ENCODE data around the gene GALNT9. TPM values are rescaled to one million over a fixed set of nuclear protein-coding genes. Genes with fewer than 3 reads are reported as not detected.

The GALNT9 gene
- total RNA-seq, 6 experiments from 2014 or later: not detected

- no peak for DNase-seq
- H3K36me3 Mint-ChIP-seq (ENCODE audit: low read depth): peaks cover 4% of the 10 kb centered on the region; the same call in 1 of the 2 replicates
- H3K27me3 Mint-ChIP-seq (ENCODE audit: insufficient read depth): peaks cover 2% of the 10 kb centered on the region; the same call in 1 of the 2 replicates
- H3K4me1 Mint-ChIP-seq (ENCODE audit: low read depth): peaks cover 6% of the 10 kb centered on the region
- H3K9me3 Mint-ChIP-seq: peaks cover 10% of the 10 kb centered on the region
- TF ChIP-seq CTCF (IDR thresholded peaks at IDR 0.05): no peak
- H3K27ac Mint-ChIP-seq: no peak overlapping the region
- no peak overlapping the region for H3K4me3 Mint-ChIP-seq
Observed at GRCh38 chr12:132357623-132358186, 28.3 kb upstream of the GALNT9 start.

GRCh38 chr12:132356691-132357622 lies 27.6 kb upstream of the GALNT9 start:
- H3K9me3 Mint-ChIP-seq: peaks cover 17% of the 10 kb centered on the region
- no peak overlapping the region for H3K27ac Mint-ChIP-seq
- H3K4me3 Mint-ChIP-seq: peak overlapping the region; percentile 42
- peaks cover 4% of the 10 kb centered on the region; the same call in 1 of the 2 replicates for H3K36me3 Mint-ChIP-seq (ENCODE audit: low read depth)
- DNase-seq: peak; percentile 33
- peaks cover 6% of the 10 kb centered on the region for H3K4me1 Mint-ChIP-seq (ENCODE audit: low read depth)
- H3K27me3 Mint-ChIP-seq (ENCODE audit: insufficient read depth): peaks cover 2% of the 10 kb centered on the region; the same call in 1 of the 2 replicates
- TF ChIP-seq CTCF (IDR thresholded peaks at IDR 0.05): no peak

- H3K27ac Mint-ChIP-seq: no peak overlapping the region
- peaks cover 17% of the 10 kb centered on the region for H3K9me3 Mint-ChIP-seq
- H3K36me3 Mint-ChIP-seq (ENCODE audit: low read depth): peaks cover 4% of the 10 kb centered on the region; the same call in 1 of the 2 replicates
- peaks cover 6% of the 10 kb centered on the region for H3K4me1 Mint-ChIP-seq (ENCODE audit: low read depth)
- DNase-seq: no peak
- H3K27me3 Mint-ChIP-seq (ENCODE audit: insufficient read depth): peaks cover 2% of the 10 kb centered on the region; the same call in 1 of the 2 replicates
- H3K4me3 Mint-ChIP-seq: no peak overlapping the region
- TF ChIP-seq CTCF (IDR thresholded peaks at IDR 0.05): no peak
Observed at GRCh38 chr12:132355742-132356681, 26.6 kb upstream of the GALNT9 start.

GRCh38 chr12:132354982-132355680 lies 25.7 kb upstream of the GALNT9 start:
- H3K4me3 Mint-ChIP-seq: no peak overlapping the region
- H3K36me3 Mint-ChIP-seq (ENCODE audit: low read depth): peaks cover 4% of the 10 kb centered on the region; the same call in 1 of the 2 replicates
- H3K27me3 Mint-ChIP-seq (ENCODE audit: insufficient read depth): peaks cover under 1% of the 10 kb centered on the region; the same call in 1 of the 2 replicates
- peaks cover 6% of the 10 kb centered on the region for H3K4me1 Mint-ChIP-seq (ENCODE audit: low read depth)
- H3K27ac Mint-ChIP-seq: no peak overlapping the region
- DNase-seq: no peak
- no peak for TF ChIP-seq CTCF (IDR thresholded peaks at IDR 0.05)
- H3K9me3 Mint-ChIP-seq: peaks cover 13% of the 10 kb centered on the region
